Large intestine (tissue), 3 donors: Measurements from ENCODE around the gene TGFB1I1. TPM values are rescaled to one million over a fixed set of nuclear protein-coding genes. Genes with fewer than 3 reads are reported as not detected.
"Not testable (repeated sequence)": the region's sequence is repeated elsewhere in the genome, so short reads cannot be mapped to it uniquely, and the experiment has no call there.

Experiments used
- DNase-seq, 2 donors: peaks; one replicate each; pipeline versions ENCODE4 v3.0.0 to v3.0.0-alpha.2; 2013
- H3K27ac ChIP-seq: one replicate; pipeline ENCODE4 v1.5.1; 2013; ENCODE audit warnings: low read length
- H3K27me3 ChIP-seq: 2 replicates; pipeline ENCODE4 v1.6.1; 2013; ENCODE audit warnings: low read length; ENCODE audit not compliant: control insufficient read depth, insufficient read depth
- H3K36me3 ChIP-seq: 2 replicates; pipeline ENCODE4 v1.6.1; 2013; ENCODE audit warnings: low read length; ENCODE audit not compliant: control insufficient read depth, insufficient read depth
- H3K4me1 ChIP-seq: one replicate; pipeline ENCODE4 v1.6.1; 2013; ENCODE audit warnings: low read length; ENCODE audit not compliant: control insufficient read depth, insufficient read depth
- H3K4me3 ChIP-seq: one replicate; pipeline ENCODE4 v1.5.1; 2013; ENCODE audit warnings: low read length
- H3K9me3 ChIP-seq: one replicate; pipeline ENCODE4 v1.6.1; 2013; ENCODE audit warnings: mild to moderate bottlenecking, low read depth, low read length, moderate library complexity; ENCODE audit not compliant: control insufficient read depth
- WGBS: methylation state at CpG from one replicate; pipeline ENCODE4 v1.1.5; 2013; ENCODE audit warnings: low lambda C conversion rate; ENCODE audit not compliant: insufficient coverage; 5-methylcytosine and 5-hydroxymethylcytosine counted together
- polyA plus RNA-seq: library from polyadenylated mRNA; unstranded; fragments of 120-200 nt; gene quantifications from one replicate; pipeline ENCODE4 v1.2.1, GENCODE V29; 2013

The TGFB1I1 gene
- polyA plus RNA-seq, 1 donor, result 38.7 TPM

DNA sequence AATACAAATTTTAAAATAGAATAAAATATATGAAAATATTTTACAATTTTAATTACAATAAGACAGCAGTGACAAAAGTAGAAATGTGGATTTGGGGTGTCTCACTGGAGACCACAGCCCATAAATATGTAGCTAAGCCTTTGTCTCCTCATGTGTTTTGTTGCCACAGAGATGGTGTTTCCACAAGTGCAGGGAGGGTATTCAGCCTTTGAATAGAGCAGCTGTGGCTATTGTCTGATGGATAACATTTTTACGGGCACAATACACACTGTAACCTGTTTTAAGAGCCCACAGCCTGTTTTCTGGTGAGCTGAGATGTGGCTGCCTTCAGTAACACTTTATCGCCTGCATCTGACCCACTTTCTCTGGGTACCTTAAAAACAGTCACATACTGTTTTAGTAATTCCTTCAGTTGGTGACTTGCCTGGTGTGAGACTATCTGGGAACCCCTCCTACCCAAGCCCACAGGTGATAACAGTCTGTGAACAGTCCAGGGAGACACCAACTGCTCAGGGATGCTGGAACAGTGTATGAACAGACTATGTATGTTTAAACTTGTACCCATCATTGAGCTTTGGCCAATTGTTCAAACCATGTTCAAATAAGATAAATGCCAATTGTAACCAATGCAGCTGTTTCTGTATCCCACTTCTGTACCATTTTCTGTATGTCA, 47.9 kb downstream of the TGFB1I1 start:
- H3K9me3 ChIP-seq, result no peaks in the 10 kb centered on the region
- H3K4me1 ChIP-seq, result no peaks in the 10 kb centered on the region
- DNase-seq, result no peak
- H3K36me3 ChIP-seq, result no peaks in the 10 kb centered on the region
- 100% methylated on average over 1 of the region's 2 CpGs for WGBS
- no peaks in the 10 kb centered on the region for H3K27me3 ChIP-seq
- H3K4me3 ChIP-seq, result no peak overlapping the region
- H3K27ac ChIP-seq, result no peak overlapping the region

- no peak overlapping the region for H3K27ac ChIP-seq
- H3K36me3 ChIP-seq, result no peaks in the 10 kb centered on the region
- no peak overlapping the region for H3K4me3 ChIP-seq
- H3K9me3 ChIP-seq, result no peaks in the 10 kb centered on the region
- no peak for DNase-seq
- H3K27me3 ChIP-seq, result no peaks in the 10 kb centered on the region
- WGBS, result no CpG with 5 or more reads among the region's 3 CpGs
- H3K4me1 ChIP-seq, result no peaks in the 10 kb centered on the region
These were observed 49.4 kb downstream of the TGFB1I1 start for GRCh38 chr16:31521368-31521767.

GRCh38 chr16:31522071-31522470, 50.1 kb downstream of the TGFB1I1 start:
- no CpG with 5 or more reads among the region's 6 CpGs for WGBS
- Histone ChIP-seq H3K27ac (no peak overlapping the region), H3K36me3 (no peaks in the 10 kb centered on the region), H3K4me3 (no peak overlapping the region), H3K4me1 (no peaks in the 10 kb centered on the region), H3K27me3 (no peaks in the 10 kb centered on the region), H3K9me3 (no peaks in the 10 kb centered on the region)
- DNase-seq, result no peak

- H3K4me1 ChIP-seq, H3K27ac ChIP-seq, DNase-seq, H3K4me3 ChIP-seq, H3K36me3 ChIP-seq, H3K9me3 ChIP-seq: not testable (repeated sequence)
- H3K27me3 ChIP-seq, result peaks cover 16% of the 10 kb centered on the region
- no CpG with 5 or more reads among the region's 6 CpGs for WGBS
These were observed 51.8 kb downstream of the TGFB1I1 start for GRCh38 chr16:31523768-31524167.

DNA sequence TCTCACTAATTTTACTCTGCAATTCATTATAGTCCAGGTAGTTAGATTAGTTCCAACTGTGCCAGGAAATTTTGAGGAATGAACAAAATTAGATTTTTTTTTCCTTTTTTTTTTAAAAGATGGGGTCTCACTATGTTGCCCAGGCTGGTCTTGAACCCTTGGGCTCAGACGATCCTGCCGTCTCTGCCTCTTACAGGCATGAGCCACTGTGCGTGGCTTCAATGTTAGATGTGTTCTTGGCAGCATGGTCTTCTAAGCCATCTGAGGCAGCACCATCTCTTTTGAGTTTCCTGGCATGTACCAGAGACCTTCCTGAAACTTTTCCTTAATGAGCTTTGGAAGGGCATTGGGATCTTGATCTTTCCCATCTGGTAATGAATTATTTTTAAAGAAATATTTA, 53.2 kb downstream of the TGFB1I1 start:
- no peak overlapping the region for H3K27ac ChIP-seq
- H3K27me3 ChIP-seq, result peaks cover 28% of the 10 kb centered on the region
- H3K4me1 ChIP-seq, result peaks cover 4% of the 10 kb centered on the region
- WGBS, result no CpG with 5 or more reads among the region's 3 CpGs
- no peak for DNase-seq
- no peaks in the 10 kb centered on the region for H3K36me3 ChIP-seq
- no peak overlapping the region for H3K4me3 ChIP-seq
- no peaks in the 10 kb centered on the region for H3K9me3 ChIP-seq

Other genes with a start within 250 kb of the TGFB1I1 start
- gene ITGAM, start 212.2 kb upstream of the TGFB1I1 start, polyA plus RNA-seq, result 1.6 TPM
- gene ITGAX, start 117.0 kb upstream of the TGFB1I1 start, polyA plus RNA-seq, result 1.9 TPM
- gene ITGAD, start 78.8 kb upstream of the TGFB1I1 start, polyA plus RNA-seq, result 0.03 TPM
- 7.8 TPM for gene COX6A2, start 43.8 kb upstream of the TGFB1I1 start, polyA plus RNA-seq
- gene ZNF843, start 29.4 kb upstream of the TGFB1I1 start, polyA plus RNA-seq, result 1.5 TPM
- gene ARMC5, start 12.7 kb upstream of the TGFB1I1 start, polyA plus RNA-seq, result 13.6 TPM
- 7.3 TPM for gene SLC5A2, start 11.0 kb downstream of the TGFB1I1 start, polyA plus RNA-seq
- 99.1 TPM for gene RUSF1, start 36.2 kb downstream of the TGFB1I1 start, polyA plus RNA-seq
- gene AHSP, start 55.7 kb downstream of the TGFB1I1 start, polyA plus RNA-seq, result 11.8 TPM